Breast epithelium (tissue), 3 donors: ENCODE data around the gene IL17C.
"Not testable (repeated sequence)": the region's sequence is repeated elsewhere in the genome, so short reads cannot be mapped to it uniquely, and the experiment has no call there.

Experiments used
- POLR2A ChIP-seq: fragments of 450-650 bp; IDR thresholded peaks from one replicate; pipeline ENCODE4 v1.6.1; 2016; ENCODE audit warnings: antibody characterized with exemption, mild to moderate bottlenecking, moderate library complexity
- POLR2AphosphoS5 ChIP-seq, 3 donors: sonication (generic); formaldehyde crosslinking; IDR thresholded peaks; one replicate each; pipeline ENCODE4 v1.6.1; 2017; ENCODE audit warnings: antibody characterized with exemption in 3 of 3
- TF ChIP-seq, protein P1 (sequence below), 3 donors: fragments of 450-650 bp; IDR thresholded peaks; one replicate each; pipeline ENCODE4 v1.5.1; 2016 to 2017; ENCODE audit warnings: antibody characterized with exemption in 3 of 3, mild to moderate bottlenecking in 3 of 3, moderate library complexity in 3 of 3

DNA sequence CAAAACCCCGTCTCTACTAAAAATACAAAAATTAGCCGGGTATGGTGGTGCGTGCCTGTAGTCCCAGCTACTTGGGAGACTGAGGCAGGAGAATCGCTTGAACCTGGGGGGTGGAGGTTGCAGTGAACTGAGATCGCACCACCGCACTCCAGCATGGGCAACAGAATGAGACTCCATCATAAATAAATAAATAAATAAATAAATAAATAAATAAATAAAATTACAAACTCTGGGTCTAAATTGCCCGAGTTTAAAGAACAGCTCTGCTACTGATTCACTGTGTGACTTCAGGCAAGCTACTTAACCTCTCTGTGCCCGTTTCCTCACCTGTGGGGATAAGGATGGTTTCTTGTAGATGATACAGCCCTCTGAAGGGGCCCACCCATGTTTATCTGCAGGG lies 31.1 kb downstream of the IL17C start:
- TF ChIP-seq, protein P1, sequence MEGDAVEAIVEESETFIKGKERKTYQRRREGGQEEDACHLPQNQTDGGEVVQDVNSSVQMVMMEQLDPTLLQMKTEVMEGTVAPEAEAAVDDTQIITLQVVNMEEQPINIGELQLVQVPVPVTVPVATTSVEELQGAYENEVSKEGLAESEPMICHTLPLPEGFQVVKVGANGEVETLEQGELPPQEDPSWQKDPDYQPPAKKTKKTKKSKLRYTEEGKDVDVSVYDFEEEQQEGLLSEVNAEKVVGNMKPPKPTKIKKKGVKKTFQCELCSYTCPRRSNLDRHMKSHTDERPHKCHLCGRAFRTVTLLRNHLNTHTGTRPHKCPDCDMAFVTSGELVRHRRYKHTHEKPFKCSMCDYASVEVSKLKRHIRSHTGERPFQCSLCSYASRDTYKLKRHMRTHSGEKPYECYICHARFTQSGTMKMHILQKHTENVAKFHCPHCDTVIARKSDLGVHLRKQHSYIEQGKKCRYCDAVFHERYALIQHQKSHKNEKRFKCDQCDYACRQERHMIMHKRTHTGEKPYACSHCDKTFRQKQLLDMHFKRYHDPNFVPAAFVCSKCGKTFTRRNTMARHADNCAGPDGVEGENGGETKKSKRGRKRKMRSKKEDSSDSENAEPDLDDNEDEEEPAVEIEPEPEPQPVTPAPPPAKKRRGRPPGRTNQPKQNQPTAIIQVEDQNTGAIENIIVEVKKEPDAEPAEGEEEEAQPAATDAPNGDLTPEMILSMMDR (IDR thresholded peaks at IDR 0.05): not testable (repeated sequence)
- TF ChIP-seq POLR2AphosphoS5 (IDR thresholded peaks at IDR 0.05); POLR2A: not testable (repeated sequence)
